Myocyte (in vitro differentiated cells): ENCODE measurements around the gene ERN1. TPM values are rescaled to one million over a fixed set of nuclear protein-coding genes. Genes with fewer than 3 reads are reported as not detected.
"Not testable (repeated sequence)": the region's sequence is repeated elsewhere in the genome, so short reads cannot be mapped to it uniquely, and the experiment has no call there.

Source experiments
- DNase-seq: peaks from one replicate; pipeline ENCODE4 v3.0.0-alpha.2; 2012; ENCODE audit warnings: low read depth
- total RNA-seq: library from RNA; depleted of rRNA; stranded (reverse); fragments of >200 nt; gene quantifications from 2 replicates; pipeline ENCODE4 v1.2.3, GENCODE V29; 2014

ERN1 gene
- total RNA-seq, 1 donor from 2014 or later, result 4.0 TPM

GRCh38 chr17:64139542-64139941 lies 9.6 kb upstream of the ERN1 start:
- DNase-seq, result no peak

- no peak for DNase-seq
These were observed 8.5 kb upstream of the ERN1 start for GRCh38 chr17:64138441-64138840.

- DNase-seq, result no peak
These were observed 5.1 kb upstream of the ERN1 start for GRCh38 chr17:64135000-64135399.

GRCh38 chr17:64134216-64134970 lies 4.4 kb upstream of the ERN1 start:
- DNase-seq, result no peak

- peak; percentile 80 for DNase-seq
These were observed 3.7 kb upstream of the ERN1 start for GRCh38 chr17:64133546-64134215.

- no peak for DNase-seq
These were observed 1.8 kb upstream of the ERN1 start for GRCh38 chr17:64131606-64132270.

GRCh38 chr17:64130559-64131001 lies 636 bp upstream of the ERN1 start:
- no peak for DNase-seq

- DNase-seq, result no peak
These were observed 504 bp downstream of the ERN1 start for GRCh38 chr17:64129515-64129764.

- peak; percentile 48 for DNase-seq
These were observed 993 bp downstream of the ERN1 start for GRCh38 chr17:64128787-64129514.

GRCh38 chr17:64126918-64127317 lies 3.0 kb downstream of the ERN1 start:
- no peak for DNase-seq

- no peak for DNase-seq
These were observed 4.0 kb downstream of the ERN1 start for GRCh38 chr17:64125937-64126336.

- DNase-seq, result no peak
These were observed 5.3 kb downstream of the ERN1 start for GRCh38 chr17:64124609-64125008.

GRCh38 chr17:64123114-64123513 lies 6.8 kb downstream of the ERN1 start:
- DNase-seq, result no peak

GRCh38 chr17:64120972-64121786 lies 8.8 kb downstream of the ERN1 start:
- DNase-seq, result not testable (repeated sequence)

GRCh38 chr17:64120159-64120810 lies 9.7 kb downstream of the ERN1 start:
- no peak for DNase-seq

GRCh38 chr17:64117981-64118979 lies 11.7 kb downstream of the ERN1 start:
- peak; percentile 84 for DNase-seq

- no peak for DNase-seq
These were observed 14.0 kb downstream of the ERN1 start for GRCh38 chr17:64115822-64116534.

GRCh38 chr17:64115043-64115698 lies 14.8 kb downstream of the ERN1 start:
- no peak for DNase-seq
